Hippocampal formation (tissue), 2 donors: ENCODE measurements around the gene CAPN1.
A peak's percentile ranks its signal among the peaks of the same experiment; 100 is the strongest.
"Not testable (repeated sequence)": the region's sequence is repeated elsewhere in the genome, so short reads cannot be mapped to it uniquely, and the experiment has no call there.

Experiments
- DNase-seq, 2 donors: peaks; one replicate each; lab custom pipeline; 2025; lab: John Stamatoyannopoulos, UW

CAPN1 gene

DNA sequence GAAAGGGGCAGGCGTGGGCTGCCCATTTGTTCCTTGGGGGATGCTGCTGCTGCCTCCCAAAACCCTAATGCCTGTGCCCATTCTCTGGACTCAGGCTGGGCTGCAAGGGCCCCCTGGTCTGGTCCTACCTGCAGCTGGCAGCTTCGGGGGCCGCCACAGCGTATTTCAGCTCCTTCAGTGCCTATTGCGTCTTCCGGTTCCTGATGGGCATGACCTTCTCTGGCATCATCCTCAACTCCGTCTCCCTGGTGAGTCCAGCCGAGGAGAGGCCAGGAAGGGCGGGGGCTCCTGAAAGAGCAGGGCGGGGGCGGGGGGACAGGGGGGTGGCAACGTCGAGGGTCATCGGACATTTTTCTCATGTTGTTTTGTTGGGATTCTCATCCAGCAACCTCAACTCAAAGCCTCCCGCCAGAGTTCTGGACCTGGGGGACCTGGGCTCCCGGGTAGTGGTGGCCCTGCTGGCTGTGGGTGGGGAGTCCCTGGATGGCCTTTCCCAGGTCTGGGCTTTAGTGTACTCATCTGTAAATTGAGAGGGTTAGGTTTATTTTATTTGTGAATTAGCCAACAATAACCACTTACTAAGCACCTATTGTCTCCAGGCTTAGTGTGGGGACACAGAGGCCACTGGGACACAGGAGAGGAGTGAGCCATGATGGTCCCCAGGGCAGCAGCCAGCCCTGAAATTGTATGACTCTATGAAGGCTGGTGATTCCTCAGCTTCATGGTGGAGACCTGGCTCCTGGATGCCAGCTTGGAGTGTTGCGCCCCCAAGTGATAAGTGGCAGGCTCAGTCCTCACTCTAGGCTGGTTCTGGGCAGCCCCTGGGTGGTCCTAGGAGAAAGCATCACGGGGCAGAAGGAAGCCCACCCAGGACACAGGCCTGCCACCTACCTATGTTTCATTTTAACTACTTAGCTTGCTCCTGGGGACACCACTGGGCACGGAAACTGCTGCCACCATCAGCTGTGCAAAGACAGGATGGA is 36.0 kb downstream of the CAPN1 start:
- DNase-seq = no peak

DNA sequence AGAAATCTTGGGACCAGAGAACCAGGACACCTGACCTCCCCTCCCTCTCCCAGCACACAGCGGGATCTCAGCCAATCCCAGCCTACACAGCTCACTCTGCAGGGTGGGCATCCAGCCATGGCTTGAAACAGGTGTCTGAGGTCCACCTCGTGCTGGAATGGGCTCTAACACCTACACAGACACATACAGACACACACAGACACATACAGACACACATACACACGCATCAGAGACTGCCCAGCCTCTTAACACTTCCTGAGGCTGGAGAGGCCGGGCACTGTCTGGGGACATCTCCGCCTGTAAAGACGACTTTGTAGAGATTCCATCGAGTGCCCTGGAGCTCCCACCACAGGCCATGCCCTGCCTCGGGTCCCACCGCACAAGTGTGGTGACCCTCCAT is 36.7 kb downstream of the CAPN1 start:
- no peak for DNase-seq

DNA sequence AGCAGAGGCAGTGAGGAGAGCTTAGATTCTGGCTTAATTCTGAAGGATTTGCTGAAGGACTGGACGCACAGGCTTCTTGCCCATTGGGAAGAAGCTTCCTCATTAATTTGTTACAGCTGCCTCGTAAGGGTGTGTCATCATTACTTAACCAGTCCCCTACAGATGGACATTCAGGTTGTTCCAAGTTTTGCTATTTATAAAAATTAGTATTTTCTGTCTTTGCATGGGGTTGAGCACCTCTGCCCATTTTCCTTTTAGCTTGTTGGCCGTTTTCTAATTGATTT is 38.1 kb downstream of the CAPN1 start:
- no peak for DNase-seq

DNA sequence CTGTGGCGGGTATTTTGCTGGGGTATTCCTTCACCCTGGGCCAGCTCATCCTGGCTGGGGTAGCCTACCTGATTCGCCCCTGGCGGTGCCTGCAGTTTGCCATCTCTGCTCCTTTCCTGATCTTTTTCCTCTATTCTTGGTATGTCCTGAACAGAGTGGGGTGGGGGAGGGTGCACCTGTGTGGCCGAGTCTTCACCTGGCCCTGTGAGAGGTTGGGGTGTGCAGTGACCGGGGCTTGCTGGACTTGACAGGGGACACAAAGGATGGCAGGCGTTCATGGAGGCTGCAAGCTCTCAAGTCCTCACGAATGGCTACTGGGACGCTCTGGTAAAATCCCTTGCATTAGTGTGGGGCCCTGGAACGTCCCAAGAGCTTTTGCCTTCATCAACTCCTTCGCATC is 39.3 kb downstream of the CAPN1 start:
- no peak for DNase-seq

DNA sequence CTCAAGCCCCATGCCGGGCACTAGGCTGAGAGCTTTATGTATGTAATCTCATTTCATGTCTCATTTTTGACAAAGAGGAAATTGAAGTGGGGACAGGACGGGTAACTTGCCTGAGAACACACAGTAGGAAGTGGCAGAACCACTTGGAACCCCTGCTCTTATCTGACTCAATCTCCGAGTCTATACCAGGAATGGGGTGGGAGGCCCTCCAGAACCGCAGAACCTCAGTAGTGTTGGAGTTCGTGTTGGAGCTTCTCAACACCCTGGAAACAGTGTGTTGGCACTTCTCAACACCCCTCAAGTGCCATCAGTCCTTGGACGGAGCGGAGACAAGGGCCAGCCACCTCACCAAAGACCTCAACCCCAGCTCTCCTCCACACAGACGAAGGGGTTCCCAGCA is 41.3 kb downstream of the CAPN1 start:
- DNase-seq = no peak

DNA sequence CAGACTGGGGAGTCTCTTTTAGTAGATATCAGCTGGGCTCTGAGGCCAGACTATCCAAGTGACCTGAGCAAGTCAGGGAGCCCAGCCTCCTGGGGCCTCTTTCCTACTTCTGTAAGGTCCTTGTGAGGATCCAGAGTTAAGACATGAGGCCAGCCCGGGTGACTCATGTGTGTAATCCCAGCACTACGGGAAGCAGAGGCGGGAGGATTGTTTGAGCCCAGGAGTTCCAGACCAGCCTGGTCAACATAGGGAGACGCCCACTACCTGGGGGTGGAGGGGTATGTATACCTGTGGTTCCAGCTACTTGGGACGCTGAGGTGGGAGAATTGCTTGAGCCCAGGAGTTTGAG is 43.2 kb downstream of the CAPN1 start:
- no peak for DNase-seq

DNA sequence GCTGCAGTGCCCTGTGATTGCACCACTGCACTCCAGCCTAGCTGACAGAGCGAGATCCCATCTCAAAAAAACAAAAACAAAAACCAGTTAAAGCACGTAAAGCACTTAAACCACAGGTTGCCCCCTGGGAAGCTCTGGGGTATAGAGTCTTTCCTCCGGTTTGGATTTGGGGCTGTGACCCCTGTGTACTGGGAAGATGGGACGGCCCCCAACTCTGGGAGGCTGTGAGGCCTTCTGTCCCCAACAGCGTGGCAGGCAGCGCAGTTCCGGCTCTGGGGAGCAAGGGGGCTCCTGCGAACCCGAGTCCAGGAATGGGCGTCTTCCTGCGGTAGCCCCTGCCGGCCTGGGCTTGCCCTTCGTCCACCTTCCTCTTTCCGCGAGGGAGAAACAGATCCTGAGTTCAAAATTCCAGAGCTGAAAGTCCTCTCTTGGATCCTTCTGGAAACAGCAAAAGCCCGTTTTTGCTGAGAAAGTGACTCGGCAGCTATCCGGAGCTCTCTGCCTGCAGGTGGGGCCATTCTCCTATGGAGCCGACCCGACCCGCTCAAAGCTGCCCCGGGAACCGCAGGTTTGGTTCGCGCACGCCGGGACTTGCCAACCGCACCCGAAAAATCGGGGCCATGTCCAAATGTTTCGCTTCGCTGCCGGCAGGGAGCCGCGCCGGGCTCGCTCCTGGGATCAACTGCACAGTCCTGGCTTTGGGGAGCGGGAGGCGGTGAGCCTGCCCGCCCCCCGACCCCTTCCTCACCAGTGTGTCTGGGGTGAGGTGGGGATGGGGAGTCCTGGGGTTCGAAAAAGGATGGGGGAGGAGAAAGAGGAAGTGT is 43.8 kb downstream of the CAPN1 start:
- peak in 1 of 2 donors; percentile 22 for DNase-seq

DNA sequence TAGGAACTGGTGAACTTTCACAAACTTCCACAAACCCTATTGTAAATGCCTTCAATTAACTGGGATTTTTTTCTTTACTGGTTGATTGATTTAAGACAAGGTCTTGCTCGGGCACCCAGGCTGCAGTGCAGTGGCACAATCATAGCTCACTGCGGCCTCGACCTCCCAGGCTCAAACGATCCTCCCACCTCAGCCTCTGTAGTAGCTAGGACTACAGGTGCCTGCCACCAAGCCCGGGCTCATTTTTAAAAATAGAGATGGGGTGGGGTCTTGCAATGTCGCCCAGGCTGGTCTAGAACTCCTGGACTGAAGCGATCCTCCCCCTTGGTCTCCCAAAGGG is 44.3 kb downstream of the CAPN1 start:
- no peak for DNase-seq

DNA sequence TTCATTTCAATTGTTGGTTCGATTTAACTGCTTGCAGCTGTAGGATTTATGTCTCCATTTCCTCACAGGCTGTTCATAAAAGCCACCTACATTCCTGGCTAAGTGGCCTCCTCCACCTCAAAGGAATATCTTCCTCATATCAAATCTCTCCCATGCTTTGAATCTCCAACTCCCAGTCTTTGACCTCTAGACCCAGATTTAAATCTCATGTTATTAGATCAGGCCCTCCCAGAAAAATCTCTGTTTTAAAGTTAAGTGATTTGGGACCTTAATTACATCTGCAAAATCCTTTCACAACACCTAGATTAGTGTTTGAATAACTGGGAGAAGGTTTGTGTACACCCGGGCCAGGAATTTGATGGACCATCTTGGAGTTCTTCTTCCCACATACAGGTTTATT is 46.2 kb downstream of the CAPN1 start:
- DNase-seq = no peak

DNA sequence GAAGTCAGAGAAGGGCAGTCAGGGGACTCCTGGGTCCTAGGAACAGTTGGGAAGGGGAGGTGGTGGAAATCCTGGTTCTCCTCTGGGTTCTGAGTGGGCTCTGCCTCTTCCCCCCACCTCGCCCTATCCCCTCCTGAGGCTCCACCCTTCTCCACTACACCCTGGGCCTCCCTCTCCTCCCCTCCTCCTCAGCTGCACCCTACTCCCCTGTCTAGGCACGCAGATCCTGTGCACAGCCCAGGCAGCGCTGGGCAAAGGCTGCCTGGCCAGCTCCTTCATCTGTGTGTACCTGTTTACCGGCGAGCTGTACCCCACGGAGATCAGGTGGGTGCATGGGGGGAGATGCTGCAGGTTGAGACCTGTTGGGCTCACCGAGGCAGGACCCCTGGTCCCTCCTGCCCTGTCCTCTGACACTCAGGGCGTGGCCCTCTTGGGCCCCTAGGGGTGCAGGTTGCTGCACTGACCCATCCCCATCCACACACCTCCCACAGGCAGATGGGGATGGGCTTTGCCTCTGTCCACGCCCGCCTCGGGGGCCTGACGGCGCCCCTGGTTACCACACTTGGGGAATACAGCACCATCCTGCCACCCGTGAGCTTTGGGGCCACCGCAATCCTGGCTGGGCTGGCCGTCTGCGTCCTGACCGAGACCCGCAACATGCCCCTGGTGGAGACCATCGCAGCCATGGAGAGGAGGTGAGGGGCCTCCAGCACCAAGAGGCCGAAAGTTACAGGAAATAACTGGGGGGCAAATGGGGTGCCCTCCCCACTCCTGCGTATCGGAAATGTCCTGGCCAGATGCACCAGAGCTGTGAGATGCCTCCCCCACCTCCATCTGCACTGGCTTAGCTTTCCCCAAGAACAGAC is 54.7 kb downstream of the CAPN1 start:
- no peak for DNase-seq

DNA sequence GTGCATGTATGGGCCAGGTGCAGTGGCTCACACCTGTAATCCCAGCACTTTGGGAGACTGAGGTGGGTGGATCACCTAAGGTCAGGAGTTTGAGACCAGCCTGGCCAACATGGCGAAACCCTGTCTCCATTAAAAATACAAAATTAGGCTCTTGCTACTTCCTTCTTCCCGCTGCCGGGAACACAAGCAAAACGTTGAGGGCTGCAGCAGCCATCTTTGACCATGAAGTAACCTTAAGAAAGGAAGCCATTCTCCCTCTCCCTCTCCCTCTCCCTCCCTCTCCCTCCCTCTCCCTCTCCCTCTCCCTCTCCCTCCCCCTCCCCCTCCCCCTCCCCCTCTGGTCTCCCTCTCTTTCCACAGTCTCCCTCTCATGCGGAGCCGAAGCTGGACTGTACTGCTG is 56.6 kb downstream of the CAPN1 start:
- not testable (repeated sequence) for DNase-seq

DNA sequence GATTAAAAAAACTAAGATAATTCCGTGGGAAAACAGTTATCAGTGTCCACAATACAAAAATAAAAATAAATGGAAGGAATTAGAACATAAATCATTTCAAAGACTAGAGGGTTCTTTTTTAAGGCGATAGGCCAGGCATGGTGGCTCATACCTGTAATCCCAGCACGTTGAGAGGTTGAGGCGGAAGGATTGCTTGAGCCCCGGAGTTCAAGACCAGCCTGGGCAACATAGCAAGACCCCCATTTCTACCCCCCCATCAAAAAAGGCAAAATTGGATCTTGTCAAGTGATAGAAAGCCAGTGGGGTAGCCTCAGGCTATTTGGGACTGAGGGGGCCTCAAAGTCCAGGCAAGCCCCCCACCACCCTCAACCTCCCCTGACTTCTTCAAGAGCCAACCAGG is 59.4 kb downstream of the CAPN1 start:
- DNase-seq = no peak

DNA sequence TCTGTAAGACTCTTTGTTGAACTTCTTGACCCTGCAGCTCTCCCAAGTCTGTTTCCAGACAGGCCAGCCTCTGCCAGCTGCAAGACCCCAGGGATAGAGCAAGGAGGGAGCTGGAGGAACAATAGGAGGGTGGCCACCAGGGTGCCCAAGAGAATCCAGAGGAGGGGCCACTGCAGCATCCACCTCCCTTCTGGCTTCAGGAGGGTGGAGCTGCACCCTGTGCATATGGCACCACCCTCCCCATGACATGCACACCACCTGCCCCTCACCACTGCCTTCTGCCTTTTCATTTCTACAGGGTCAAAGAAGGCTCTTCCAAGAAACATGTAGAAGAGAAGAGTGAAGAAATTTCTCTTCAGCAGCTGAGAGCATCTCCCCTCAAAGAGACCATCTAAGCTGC is 60.0 kb downstream of the CAPN1 start:
- no peak for DNase-seq

DNA sequence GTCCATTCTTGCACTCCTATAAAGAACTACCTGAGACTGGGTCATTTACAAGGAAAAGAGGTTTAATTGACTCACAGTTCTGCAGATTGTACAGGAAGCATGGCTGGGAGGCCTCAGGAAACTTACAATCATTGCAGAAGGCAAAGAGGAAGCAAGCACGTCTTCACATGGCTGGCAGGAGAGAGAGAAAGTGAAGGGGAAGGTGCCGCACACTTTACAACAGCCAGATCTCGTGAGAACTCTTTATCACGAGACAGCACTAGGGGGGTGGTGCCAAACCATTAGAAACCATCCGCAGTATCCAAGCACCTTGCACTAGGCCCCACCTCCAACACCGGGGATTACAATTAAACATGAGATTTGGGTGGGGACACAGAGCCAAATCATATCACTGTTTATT is 60.7 kb downstream of the CAPN1 start:
- no peak for DNase-seq

DNA sequence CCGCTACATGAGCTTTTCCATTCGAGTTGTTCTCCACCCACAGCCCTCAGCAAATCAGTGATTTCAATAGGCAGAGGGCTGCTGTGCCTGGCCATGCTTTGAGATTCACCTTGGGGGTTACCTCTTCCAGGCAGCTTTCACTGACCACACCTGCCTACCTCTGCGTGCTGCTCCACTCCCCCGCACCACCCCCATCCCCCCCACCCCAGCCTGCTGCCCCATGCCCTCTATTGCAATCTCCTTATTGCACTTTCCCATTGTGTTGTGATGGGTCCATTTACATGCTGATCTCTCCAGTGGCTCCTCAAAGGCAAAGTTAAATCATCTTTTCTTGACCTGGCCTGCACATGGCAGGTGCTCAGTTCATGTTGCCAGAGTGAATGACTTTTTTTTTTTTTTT is 62.1 kb downstream of the CAPN1 start:
- no peak for DNase-seq

DNA sequence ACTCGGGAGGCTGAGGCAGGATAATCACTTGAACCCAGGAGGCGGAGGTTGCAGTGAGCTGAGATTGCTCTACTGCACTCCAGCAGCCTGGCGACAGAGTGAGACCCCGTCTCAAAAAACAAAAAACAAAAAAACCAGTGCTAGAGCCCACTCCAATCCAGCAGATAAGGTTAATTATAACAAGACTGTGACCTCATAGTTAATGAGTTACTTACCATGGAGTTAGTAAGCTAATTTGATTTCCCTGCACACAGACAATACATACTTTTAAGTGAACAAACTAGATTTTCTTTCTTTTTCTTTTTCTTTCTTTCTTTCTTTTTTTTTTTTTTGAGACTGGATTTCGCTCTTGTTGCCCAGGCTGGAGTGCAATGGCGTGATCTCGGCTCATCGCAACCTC is 63.3 kb downstream of the CAPN1 start:
- not testable (repeated sequence) for DNase-seq

DNA sequence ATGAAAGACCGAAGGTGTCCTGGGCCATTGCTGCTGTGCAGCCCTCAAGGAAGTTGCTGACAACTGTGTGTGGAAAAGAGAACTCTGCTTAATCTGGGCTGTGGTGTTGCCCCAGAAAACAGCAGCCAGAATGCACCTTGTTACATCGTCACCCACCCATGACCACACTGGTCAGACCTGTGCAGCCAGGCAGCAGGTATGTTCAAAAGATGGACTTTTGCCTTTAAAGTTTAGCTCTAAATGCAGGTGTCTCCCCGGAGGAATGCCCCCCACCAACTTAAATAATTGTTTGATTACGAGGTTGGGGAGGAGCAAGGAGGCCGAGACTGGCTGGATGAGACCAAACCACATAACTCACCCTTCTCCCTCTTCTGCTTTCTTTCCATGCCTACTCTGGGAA is 64.8 kb downstream of the CAPN1 start:
- no peak for DNase-seq

DNA sequence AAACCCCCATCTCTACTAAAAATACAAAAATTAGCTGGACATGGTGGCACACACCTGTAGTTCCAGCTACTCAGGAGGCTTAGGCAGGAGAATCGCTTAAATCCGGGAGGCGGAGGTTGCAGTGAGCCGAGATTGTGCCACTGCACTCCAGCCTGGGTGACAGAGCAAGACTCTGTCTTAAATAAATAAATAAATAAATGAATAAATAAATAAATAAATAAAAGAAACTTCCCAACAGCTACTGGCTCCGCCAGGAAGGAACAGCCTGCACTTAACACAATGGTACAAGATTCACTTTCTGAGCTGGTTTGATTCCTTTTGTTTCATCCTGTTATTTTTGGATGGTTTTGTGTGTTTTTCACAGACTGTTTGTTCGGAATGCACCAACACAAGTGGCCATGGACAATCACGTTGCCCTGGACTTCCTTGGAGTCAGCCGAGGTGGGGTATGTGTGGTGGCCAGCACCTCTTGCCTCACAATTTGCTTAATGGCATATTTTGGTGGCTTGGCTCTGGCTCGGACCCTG is 66.5 kb downstream of the CAPN1 start:
- DNase-seq = not testable (repeated sequence)

DNA sequence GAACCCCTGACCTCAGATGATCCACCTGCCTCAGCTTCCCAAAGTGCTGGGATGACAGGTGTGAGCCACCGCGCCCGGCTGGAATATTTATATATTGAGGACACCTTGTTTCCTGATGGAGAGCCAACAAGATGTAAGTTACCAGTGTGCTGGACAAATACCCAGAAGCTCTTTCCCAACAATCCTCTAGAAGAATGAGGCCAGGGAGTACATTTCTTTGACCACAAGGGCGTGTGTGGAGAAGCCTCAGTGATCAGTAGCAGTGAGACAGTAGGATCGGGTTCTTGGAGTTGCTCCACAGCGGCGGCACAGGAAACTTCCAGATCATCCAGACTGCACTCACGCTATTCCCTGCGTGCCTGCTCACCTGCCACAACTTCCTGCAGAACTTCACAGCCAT is 69.7 kb downstream of the CAPN1 start:
- DNase-seq = no peak

DNA sequence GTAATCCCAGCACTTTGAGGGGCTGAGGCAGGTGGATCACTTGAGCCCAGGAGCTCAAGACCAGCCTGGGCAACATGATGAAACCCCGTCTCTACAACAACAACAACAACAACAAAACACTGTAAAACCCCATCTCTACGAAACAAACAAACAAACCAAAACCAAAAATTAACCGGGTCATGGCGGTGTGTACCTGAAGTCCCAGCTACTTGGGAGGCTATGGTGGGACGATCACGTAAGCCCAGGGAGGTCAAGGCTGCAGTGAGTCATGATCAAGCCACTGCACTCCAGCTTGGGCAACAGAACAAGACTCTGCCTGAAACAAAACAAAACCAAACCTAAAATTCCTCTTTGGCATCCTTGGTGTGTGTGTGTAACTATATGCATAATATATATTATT is 73.0 kb downstream of the CAPN1 start:
- DNase-seq = no peak

DNA sequence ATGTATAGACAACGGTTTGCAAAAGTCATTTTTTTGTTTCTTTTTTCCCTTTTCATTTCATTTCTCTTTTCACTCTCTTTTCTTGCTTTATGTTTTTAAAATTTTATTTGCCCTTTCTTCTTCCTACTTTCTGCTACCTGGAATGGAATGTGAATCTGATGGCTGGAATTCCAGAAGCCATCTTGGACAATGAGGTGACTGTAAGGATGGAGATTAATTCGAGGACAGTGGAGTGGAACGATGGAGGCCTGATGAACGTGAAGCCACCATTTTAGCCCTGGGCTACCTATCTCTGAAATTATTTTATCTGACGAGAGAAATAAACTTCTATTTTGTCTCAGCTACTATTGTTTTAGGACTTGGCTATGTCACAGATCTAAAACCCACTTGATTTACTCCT is 77.3 kb downstream of the CAPN1 start:
- no peak for DNase-seq

DNA sequence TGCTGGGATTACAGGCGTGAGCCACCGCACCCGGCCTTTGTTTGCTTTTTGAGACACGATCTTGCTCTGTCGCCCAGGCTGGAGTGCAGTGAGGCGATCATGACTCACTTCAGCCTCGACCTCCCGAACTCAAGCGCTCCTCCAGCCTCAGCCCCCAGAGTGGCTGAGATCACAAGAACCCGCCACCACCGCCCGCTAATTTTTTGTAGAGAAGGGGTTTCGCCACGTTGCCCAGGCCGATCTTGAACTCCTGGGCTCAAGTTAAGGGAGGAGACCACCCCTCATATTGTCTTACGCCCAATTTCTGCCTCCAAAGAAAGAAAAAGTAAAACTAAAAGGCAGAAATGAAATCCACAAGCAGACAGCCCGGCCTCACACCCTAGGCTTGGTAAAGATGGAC is 78.6 kb downstream of the CAPN1 start:
- DNase-seq = no peak
